ENCODE measurements around the gene TBK1. TPM values are rescaled to one million over a fixed set of nuclear protein-coding genes. Genes with fewer than 3 reads are reported as not detected.

Gene TBK1
- total and polyA plus RNA-seq, 10 of the 15 experiments (the other 5 are each of a cell fraction or from before 2014, with no cell fraction given), result 13.4 to 49.3 (median 37.7) TPM

DNA sequence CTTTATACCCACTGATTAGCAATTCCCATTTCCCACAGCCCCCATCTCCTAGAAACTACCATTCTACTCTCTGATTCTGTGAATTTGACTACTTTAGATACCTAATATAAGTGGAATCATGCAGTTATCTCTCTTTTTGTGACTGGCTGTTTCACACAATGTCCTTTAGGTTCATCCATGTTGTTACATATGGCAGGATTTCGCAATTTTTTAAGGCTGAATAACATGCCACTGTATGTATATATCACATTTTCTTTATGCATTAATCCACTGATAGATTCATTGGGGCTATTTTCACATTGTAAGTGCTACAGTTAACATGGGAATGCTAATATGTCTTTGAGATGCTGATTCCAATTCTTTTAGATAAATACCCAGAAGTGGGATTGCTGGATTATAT lies 11.8 kb upstream of the TBK1 start:
- H3K36me3 ChIP-seq (ENCODE audit: control insufficient read depth in 2 of 2, insufficient read depth in 2 of 2, low read length in 1 of 2), result peaks cover 3 to 28% of the 10 kb centered on the region in 2 experiments
- H3K27me3 ChIP-seq (replicated peaks in 1 of 2; ENCODE audit: control insufficient read depth in 2 of 2, insufficient read depth in 2 of 2, low read length in 1 of 2), result no peaks in the 10 kb centered on the region
- WGBS (ENCODE audit: insufficient coverage, insufficient replicate concordance, low lambda C conversion rate, missing lambda C conversion rate), result 29% methylated on average over 1 of the region's 1 CpG
- BruUV-seq (replicated peaks), result no TSS peak
- CTCF ChIA-PET, result no interaction called here
- in situ Hi-C loops (cut with MboI), result no loop called here
- SMC1A ChIA-PET (ENCODE audit: uncharacterized antibody, unreplicated experiment), result no interaction called here
- H3K4me2 ChIP-seq (ENCODE audit: control insufficient read depth, insufficient read depth), result no peak overlapping the region
- no peak for FAIRE-seq
- H3K9ac ChIP-seq (ENCODE audit: control insufficient read depth, insufficient read depth, low read length), result no peak overlapping the region
- RAD21 ChIA-PET (ENCODE audit: unreplicated experiment), result no interaction called here
- H3K4me1 ChIP-seq (ENCODE audit: control insufficient read depth, insufficient read depth, low read length), result no peaks in the 10 kb centered on the region
- H4K20me1 ChIP-seq (ENCODE audit: control insufficient read depth, insufficient read depth), result no peaks in the 10 kb centered on the region
- POLR2A ChIA-PET, result no interaction called here
- intact Hi-C loops (cut with micrococcal nuclease; ENCODE audit: unreplicated experiment), result no loop called here
- H3K9me3 ChIP-seq (replicated peaks; ENCODE audit: control insufficient read depth, insufficient read depth, low read length), result no peaks in the 10 kb centered on the region
- no peak overlapping the region for H3K27ac ChIP-seq (ENCODE audit: control insufficient read depth, insufficient read depth)
- H3K79me2 ChIP-seq (ENCODE audit: control insufficient read depth, insufficient read depth, low read length), result no peaks in the 10 kb centered on the region
- H3K4me3 ChIP-seq, result no peak overlapping the region
- DNase-seq (ENCODE audit: low read depth, low spot score), result no peak
- no peak overlapping the region for H2AFZ ChIP-seq (ENCODE audit: control insufficient read depth, low read depth, low read length)
- ATAC-seq, result no peak
- TF ChIP-seq, protein P1, sequence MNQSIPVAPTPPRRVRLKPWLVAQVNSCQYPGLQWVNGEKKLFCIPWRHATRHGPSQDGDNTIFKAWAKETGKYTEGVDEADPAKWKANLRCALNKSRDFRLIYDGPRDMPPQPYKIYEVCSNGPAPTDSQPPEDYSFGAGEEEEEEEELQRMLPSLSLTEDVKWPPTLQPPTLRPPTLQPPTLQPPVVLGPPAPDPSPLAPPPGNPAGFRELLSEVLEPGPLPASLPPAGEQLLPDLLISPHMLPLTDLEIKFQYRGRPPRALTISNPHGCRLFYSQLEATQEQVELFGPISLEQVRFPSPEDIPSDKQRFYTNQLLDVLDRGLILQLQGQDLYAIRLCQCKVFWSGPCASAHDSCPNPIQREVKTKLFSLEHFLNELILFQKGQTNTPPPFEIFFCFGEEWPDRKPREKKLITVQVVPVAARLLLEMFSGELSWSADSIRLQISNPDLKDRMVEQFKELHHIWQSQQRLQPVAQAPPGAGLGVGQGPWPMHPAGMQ (IDR thresholded peaks at IDR 0.05; ENCODE audit: borderline replicate concordance), result no peak
- TF ChIP-seq EP300 (IDR thresholded peaks at IDR 0.05; ENCODE audit: borderline replicate concordance in 1 of 2, control insufficient read depth in 1 of 2, low read depth in 2 of 2, low read length in 2 of 2) (no peak), CBX5 (IDR thresholded peaks at IDR 0.05; ENCODE audit: low read depth) (no peak), PAX5 (IDR thresholded peaks at IDR 0.05; ENCODE audit: borderline replicate concordance, low read depth, low read length) (no peak), EZH2 (IDR thresholded peaks at IDR 0.05; ENCODE audit: borderline replicate concordance, control insufficient read depth, low read depth, low read length) (no peak), IKZF1 (conservative IDR thresholded peaks at IDR 0.05) (no peak), RB1 (IDR thresholded peaks at IDR 0.05; ENCODE audit: borderline replicate concordance) (no peak), HDAC2 (IDR thresholded peaks at IDR 0.05) (no peak), YBX1 (IDR thresholded peaks at IDR 0.05) (no peak), BCL11A (IDR thresholded peaks at IDR 0.05; ENCODE audit: low read depth, low read length) (no peak), RELA (IDR thresholded peaks at IDR 0.05; ENCODE audit: borderline replicate concordance, partially characterized antibody) (no peak), SREBF2 (IDR thresholded peaks at IDR 0.05; ENCODE audit: low read length) (no peak)
- TF ChIP-seq, protein P2, sequence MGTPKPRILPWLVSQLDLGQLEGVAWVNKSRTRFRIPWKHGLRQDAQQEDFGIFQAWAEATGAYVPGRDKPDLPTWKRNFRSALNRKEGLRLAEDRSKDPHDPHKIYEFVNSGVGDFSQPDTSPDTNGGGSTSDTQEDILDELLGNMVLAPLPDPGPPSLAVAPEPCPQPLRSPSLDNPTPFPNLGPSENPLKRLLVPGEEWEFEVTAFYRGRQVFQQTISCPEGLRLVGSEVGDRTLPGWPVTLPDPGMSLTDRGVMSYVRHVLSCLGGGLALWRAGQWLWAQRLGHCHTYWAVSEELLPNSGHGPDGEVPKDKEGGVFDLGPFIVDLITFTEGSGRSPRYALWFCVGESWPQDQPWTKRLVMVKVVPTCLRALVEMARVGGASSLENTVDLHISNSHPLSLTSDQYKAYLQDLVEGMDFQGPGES (IDR thresholded peaks at IDR 0.05), result no peak
- TF ChIP-seq, protein P3, sequence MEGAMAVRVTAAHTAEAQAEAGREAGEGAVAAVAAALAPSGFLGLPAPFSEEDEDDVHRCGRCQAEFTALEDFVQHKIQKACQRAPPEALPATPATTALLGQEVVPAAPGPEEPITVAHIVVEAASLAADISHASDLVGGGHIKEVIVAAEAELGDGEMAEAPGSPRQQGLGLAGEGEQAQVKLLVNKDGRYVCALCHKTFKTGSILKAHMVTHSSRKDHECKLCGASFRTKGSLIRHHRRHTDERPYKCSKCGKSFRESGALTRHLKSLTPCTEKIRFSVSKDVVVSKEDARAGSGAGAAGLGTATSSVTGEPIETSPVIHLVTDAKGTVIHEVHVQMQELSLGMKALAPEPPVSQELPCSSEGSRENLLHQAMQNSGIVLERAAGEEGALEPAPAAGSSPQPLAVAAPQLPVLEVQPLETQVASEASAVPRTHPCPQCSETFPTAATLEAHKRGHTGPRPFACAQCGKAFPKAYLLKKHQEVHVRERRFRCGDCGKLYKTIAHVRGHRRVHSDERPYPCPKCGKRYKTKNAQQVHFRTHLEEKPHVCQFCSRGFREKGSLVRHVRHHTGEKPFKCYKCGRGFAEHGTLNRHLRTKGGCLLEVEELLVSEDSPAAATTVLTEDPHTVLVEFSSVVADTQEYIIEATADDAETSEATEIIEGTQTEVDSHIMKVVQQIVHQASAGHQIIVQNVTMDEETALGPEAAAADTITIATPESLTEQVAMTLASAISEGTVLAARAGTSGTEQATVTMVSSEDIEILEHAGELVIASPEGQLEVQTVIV (IDR thresholded peaks at IDR 0.05; ENCODE audit: borderline replicate concordance, partially characterized antibody), result no peak
- TF ChIP-seq, protein P4, sequence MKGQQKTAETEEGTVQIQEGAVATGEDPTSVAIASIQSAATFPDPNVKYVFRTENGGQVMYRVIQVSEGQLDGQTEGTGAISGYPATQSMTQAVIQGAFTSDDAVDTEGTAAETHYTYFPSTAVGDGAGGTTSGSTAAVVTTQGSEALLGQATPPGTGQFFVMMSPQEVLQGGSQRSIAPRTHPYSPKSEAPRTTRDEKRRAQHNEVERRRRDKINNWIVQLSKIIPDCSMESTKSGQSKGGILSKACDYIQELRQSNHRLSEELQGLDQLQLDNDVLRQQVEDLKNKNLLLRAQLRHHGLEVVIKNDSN (IDR thresholded peaks at IDR 0.05; ENCODE audit: borderline replicate concordance, extremely low read length, insufficient read depth, low read depth, low read length), result no peak
- TF ChIP-seq, protein P5, sequence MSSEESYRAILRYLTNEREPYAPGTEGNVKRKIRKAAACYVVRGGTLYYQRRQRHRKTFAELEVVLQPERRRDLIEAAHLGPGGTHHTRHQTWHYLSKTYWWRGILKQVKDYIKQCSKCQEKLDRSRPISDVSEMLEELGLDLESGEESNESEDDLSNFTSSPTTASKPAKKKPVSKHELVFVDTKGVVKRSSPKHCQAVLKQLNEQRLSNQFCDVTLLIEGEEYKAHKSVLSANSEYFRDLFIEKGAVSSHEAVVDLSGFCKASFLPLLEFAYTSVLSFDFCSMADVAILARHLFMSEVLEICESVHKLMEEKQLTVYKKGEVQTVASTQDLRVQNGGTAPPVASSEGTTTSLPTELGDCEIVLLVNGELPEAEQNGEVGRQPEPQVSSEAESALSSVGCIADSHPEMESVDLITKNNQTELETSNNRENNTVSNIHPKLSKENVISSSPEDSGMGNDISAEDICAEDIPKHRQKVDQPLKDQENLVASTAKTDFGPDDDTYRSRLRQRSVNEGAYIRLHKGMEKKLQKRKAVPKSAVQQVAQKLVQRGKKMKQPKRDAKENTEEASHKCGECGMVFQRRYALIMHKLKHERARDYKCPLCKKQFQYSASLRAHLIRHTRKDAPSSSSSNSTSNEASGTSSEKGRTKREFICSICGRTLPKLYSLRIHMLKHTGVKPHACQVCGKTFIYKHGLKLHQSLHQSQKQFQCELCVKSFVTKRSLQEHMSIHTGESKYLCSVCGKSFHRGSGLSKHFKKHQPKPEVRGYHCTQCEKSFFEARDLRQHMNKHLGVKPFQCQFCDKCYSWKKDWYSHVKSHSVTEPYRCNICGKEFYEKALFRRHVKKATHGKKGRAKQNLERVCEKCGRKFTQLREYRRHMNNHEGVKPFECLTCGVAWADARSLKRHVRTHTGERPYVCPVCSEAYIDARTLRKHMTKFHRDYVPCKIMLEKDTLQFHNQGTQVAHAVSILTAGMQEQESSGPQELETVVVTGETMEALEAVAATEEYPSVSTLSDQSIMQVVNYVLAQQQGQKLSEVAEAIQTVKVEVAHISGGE (CRISPR knock-in tag; IDR thresholded peaks at IDR 0.05), result no peak

All from GM12878 (cell line).